Colonic mucosa (tissue), 4 donors: ENCODE results near the gene NRG2. TPM values are rescaled to one million over a fixed set of nuclear protein-coding genes. Genes with fewer than 3 reads are reported as not detected.

Experiments
- DNase-seq: peaks from one replicate; pipeline ENCODE4 v3.0.0-alpha.2; 2020
- H3K27ac ChIP-seq: fragments of 200-600 bp; one replicate; pipeline ENCODE4 v1.8.0; 2021
- H3K27me3 ChIP-seq: fragments of 200-600 bp; one replicate; pipeline ENCODE4 v1.8.0; 2021
- H3K36me3 ChIP-seq: fragments of 200-600 bp; one replicate; pipeline ENCODE4 v1.8.0; 2021
- H3K4me1 ChIP-seq: fragments of 200-600 bp; one replicate; pipeline ENCODE4 v1.8.0; 2021; ENCODE audit warnings: mild to moderate bottlenecking
- H3K4me3 ChIP-seq: fragments of 200-600 bp; one replicate; pipeline ENCODE4 v1.8.0; 2021
- H3K9ac ChIP-seq, 2 donors: one replicate each; pipeline ENCODE4 v1.7.0; 2013; ENCODE audit warnings: control low read depth in 2 of 2, low read depth in 2 of 2, low read length in 2 of 2
- H3K9me3 ChIP-seq: fragments of 200-600 bp; one replicate; pipeline ENCODE4 v1.8.0; 2021
- intact Hi-C: fragments of 100-400 bp; cut with DNase I; formaldehyde crosslinking; loops from one replicate; pipeline ENCODE4 v1.14.1; 2022
- total RNA-seq, 2 donors: library from RNA; stranded (reverse); fragmentation: NEBNext Ultra II Directional in 1 of 2; extraction: Animal tissue kit (Norgen Biotek cat#: 25700) in 1 of 2; gene quantifications; one replicate each; pipeline ENCODE4 v1.2.1, GENCODE V29; 2021
- TF ChIP-seq, protein P1 (sequence below): fragments of 200-600 bp; IDR thresholded peaks from one replicate; pipeline ENCODE4 v1.8.0; 2022; ENCODE audit warnings: antibody characterized with exemption, mild to moderate bottlenecking
- donor health status: healthy.
- donor health status: DM: no; HTN: no; CAD: no.
- donor health status: DM: no; HTN: no; CAD: no.

NRG2 gene
- total RNA-seq, 2 donors from 2014 or later: 0.10 to 0.48 TPM

DNA sequence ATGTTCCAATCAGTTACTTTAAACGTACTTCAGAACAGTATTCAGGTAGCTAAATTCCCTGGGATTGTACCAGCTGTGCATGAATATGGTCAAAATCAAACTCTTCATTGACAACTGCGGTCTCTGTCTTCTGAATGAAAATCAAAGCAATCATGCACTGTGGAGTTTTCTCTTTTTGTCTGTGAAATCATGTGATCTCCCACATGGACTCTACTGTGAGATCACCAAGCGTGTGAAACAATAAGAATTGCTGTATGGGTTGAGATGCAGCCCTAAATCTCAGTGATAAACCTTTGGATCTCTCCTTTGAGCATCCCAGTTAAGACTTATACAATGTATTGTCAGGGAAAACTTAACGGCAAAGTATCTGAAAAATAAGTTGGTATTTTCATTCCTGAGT lies 6.1 kb downstream of the NRG2 start:
- no peak for DNase-seq
- Histone ChIP-seq H3K4me3 (no peak overlapping the region), H3K4me1 (no peaks in the 10 kb centered on the region), H3K9ac (no peak overlapping the region), H3K9me3 (no peaks in the 10 kb centered on the region), H3K27me3 (peaks cover 8% of the 10 kb centered on the region), H3K36me3 (no peaks in the 10 kb centered on the region), H3K27ac (no peak overlapping the region)
- TF ChIP-seq, protein P1, sequence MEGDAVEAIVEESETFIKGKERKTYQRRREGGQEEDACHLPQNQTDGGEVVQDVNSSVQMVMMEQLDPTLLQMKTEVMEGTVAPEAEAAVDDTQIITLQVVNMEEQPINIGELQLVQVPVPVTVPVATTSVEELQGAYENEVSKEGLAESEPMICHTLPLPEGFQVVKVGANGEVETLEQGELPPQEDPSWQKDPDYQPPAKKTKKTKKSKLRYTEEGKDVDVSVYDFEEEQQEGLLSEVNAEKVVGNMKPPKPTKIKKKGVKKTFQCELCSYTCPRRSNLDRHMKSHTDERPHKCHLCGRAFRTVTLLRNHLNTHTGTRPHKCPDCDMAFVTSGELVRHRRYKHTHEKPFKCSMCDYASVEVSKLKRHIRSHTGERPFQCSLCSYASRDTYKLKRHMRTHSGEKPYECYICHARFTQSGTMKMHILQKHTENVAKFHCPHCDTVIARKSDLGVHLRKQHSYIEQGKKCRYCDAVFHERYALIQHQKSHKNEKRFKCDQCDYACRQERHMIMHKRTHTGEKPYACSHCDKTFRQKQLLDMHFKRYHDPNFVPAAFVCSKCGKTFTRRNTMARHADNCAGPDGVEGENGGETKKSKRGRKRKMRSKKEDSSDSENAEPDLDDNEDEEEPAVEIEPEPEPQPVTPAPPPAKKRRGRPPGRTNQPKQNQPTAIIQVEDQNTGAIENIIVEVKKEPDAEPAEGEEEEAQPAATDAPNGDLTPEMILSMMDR: no peak
- intact Hi-C loops: no loop called here

DNA sequence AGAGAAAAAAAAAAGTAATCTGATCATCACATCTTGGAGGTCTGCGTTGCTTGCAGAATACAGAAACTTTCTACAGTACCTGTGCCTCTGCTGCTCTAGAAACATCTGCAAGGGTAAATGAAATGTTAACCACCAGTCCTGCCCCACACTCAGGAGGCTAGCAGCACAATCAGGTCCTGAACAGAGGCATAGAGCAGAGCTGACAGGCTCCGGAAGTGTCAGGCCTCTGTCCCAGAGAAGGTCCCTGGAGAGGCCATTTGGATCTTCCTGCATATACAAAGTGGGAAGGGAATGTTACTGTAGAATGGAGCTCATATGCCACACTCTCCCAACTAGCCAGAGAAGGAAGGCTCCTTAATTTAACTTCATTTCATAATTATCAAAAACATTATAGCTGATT lies 7.2 kb downstream of the NRG2 start:
- Histone ChIP-seq H3K36me3 (no peaks in the 10 kb centered on the region), H3K4me1 (no peaks in the 10 kb centered on the region), H3K9me3 (no peaks in the 10 kb centered on the region), H3K4me3 (no peak overlapping the region), H3K9ac (no peak overlapping the region), H3K27ac (no peak overlapping the region), H3K27me3 (no peaks in the 10 kb centered on the region)
- TF ChIP-seq, protein P1: no peak
- DNase-seq: no peak
- intact Hi-C loops: no loop called here

GRCh38 chr5:140033037-140033760 lies 9.9 kb downstream of the NRG2 start:
- intact Hi-C loops: no loop called here

GRCh38 chr5:140032296-140032695 lies 10.8 kb downstream of the NRG2 start:
- TF ChIP-seq, protein P1: no peak
- intact Hi-C loops: no loop called here
- Histone ChIP-seq H3K27me3 (no peaks in the 10 kb centered on the region), H3K4me1 (no peaks in the 10 kb centered on the region), H3K9me3 (no peaks in the 10 kb centered on the region), H3K36me3 (no peaks in the 10 kb centered on the region), H3K4me3 (no peak overlapping the region), H3K27ac (no peak overlapping the region), H3K9ac (no peak overlapping the region)
- no peak for DNase-seq

More at GRCh38 chr5:140033037-140033760, 9.9 kb downstream of the NRG2 start:
- Histone ChIP-seq H3K36me3 (no peaks in the 10 kb centered on the region), H3K27ac (no peak overlapping the region), H3K4me1 (no peaks in the 10 kb centered on the region), H3K9me3 (no peaks in the 10 kb centered on the region), H3K27me3 (no peaks in the 10 kb centered on the region), H3K9ac (no peak overlapping the region), H3K4me3 (no peak overlapping the region)
- TF ChIP-seq, protein P1: no peak
- DNase-seq: no peak

DNA sequence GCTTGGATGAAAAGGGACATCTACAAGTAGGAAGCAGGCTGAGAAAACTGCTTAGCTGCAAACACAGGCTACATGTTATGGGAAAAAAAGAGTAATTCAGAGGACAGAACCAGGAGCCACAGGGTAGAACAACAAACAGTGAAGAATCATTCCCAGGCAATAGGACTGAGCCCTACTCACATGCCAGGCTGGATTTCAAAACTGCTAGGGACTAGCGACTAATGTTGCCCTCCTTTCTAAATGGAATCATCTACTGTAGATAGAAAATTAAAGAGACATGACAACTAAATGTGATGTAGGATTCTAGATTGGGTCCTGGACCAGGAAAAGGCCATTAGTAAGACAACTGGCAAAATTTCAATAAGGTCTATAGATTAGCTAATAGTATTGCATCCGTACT lies 15.3 kb downstream of the NRG2 start:
- DNase-seq: no peak
- H3K27me3 ChIP-seq: no peaks in the 10 kb centered on the region
- H3K9ac ChIP-seq: no peak overlapping the region
- intact Hi-C loops: no loop called here
- no peak overlapping the region for H3K27ac ChIP-seq
- no peaks in the 10 kb centered on the region for H3K36me3 ChIP-seq
- H3K4me3 ChIP-seq: no peak overlapping the region
- TF ChIP-seq, protein P1: no peak
- H3K9me3 ChIP-seq: no peaks in the 10 kb centered on the region
- no peaks in the 10 kb centered on the region for H3K4me1 ChIP-seq
